BE2C (cell line): Measurements from ENCODE around the gene DYNC1H1.

Source experiments
- DNase-seq: peaks from one replicate; pipeline ENCODE4 v3.0.0-alpha.2; 2020
- H3K27me3 ChIP-seq: fragments of 250-450 bp; sonication (Bioruptor Pico); 2 replicates; pipeline ENCODE4 v1.5.1; 2020; ENCODE audit warnings: mild to moderate bottlenecking
- H3K36me3 ChIP-seq: fragments of 250-450 bp; sonication (Bioruptor Pico); 2 replicates; pipeline ENCODE4 v1.5.1; 2020; ENCODE audit warnings: mild to moderate bottlenecking
- H3K4me1 ChIP-seq: fragments of 250-450 bp; sonication (Bioruptor Pico); 2 replicates; pipeline ENCODE4 v1.5.1; 2020
- H3K4me3 ChIP-seq: 2 replicates; pipeline ENCODE4 v1.5.1; 2011; ENCODE audit warnings: low read depth, low read length
- H3K9me3 ChIP-seq: fragments of 250-450 bp; sonication (Bioruptor Pico); 2 replicates; pipeline ENCODE4 v1.5.1; 2020
- CTCF ChIP-seq: IDR thresholded peaks from 2 replicates; pipeline ENCODE4 v1.5.1; 2012; ENCODE audit warnings: mild to moderate bottlenecking, low read depth, low read length

DYNC1H1 gene

GRCh38 chr14:102096569-102097188 is 132.3 kb downstream of the DYNC1H1 start:
- TF ChIP-seq CTCF, result peak; percentile 91
- no peaks in the 10 kb centered on the region for H3K27me3 ChIP-seq
- H3K9me3 ChIP-seq, result no peaks in the 10 kb centered on the region
- no peak overlapping the region for H3K4me3 ChIP-seq
- H3K4me1 ChIP-seq, result peaks cover 7% of the 10 kb centered on the region
- DNase-seq, result peak; percentile 88
- no peaks in the 10 kb centered on the region for H3K36me3 ChIP-seq

GRCh38 chr14:102097441-102098135 is 133.2 kb downstream of the DYNC1H1 start:
- H3K4me3 ChIP-seq, result no peak overlapping the region
- TF ChIP-seq CTCF, result no peak
- H3K4me1 ChIP-seq, result peaks cover 7% of the 10 kb centered on the region
- DNase-seq, result no peak
- no peaks in the 10 kb centered on the region for H3K27me3 ChIP-seq
- H3K9me3 ChIP-seq, result no peaks in the 10 kb centered on the region
- no peaks in the 10 kb centered on the region for H3K36me3 ChIP-seq

- no peak for DNase-seq
- no peaks in the 10 kb centered on the region for H3K27me3 ChIP-seq
- no peaks in the 10 kb centered on the region for H3K9me3 ChIP-seq
- H3K4me1 ChIP-seq, result no peaks in the 10 kb centered on the region
- TF ChIP-seq CTCF, result no peak
- H3K4me3 ChIP-seq, result no peak overlapping the region
- H3K36me3 ChIP-seq, result no peaks in the 10 kb centered on the region
Observed at GRCh38 chr14:102103062-102103695, 138.8 kb downstream of the DYNC1H1 start.

- TF ChIP-seq CTCF, result no peak
- Histone ChIP-seq H3K4me3 (no peak overlapping the region), H3K27me3 (no peaks in the 10 kb centered on the region), H3K36me3 (no peaks in the 10 kb centered on the region), H3K9me3 (no peaks in the 10 kb centered on the region), H3K4me1 (no peaks in the 10 kb centered on the region)
- no peak for DNase-seq
Observed at GRCh38 chr14:102105369-102105768, 141.0 kb downstream of the DYNC1H1 start.
